DOHH2 (cell line): ENCODE measurements around the gene MCF2L2.

ENCODE experiments used
- H3F3A ChIP-seq: fragments of 200-600 bp; sonication (generic), shearing (Covaris generic); 2 replicates; pipeline ENCODE4 v1.6.0; 2016; ENCODE audit warnings: antibody characterized with exemption, mild to moderate bottlenecking; ENCODE audit not compliant: control insufficient read depth, insufficient read depth
- H3K27ac ChIP-seq: fragments of 200-600 bp; sonication (generic); 2 replicates; pipeline ENCODE4 v1.5.1; 2014; ENCODE audit warnings: low read depth, mild to moderate bottlenecking, low read length, moderate library complexity
- H3K27me3 ChIP-seq: fragments of 200-600 bp; sonication (generic); 2 replicates; pipeline ENCODE4 v1.6.1; 2014; ENCODE audit warnings: mild to moderate bottlenecking, low read length, mixed read lengths; ENCODE audit not compliant: control insufficient read depth
- H3K36me3 ChIP-seq: fragments of 200-600 bp; sonication (generic); 2 replicates; pipeline ENCODE4 v1.6.1; 2014; ENCODE audit warnings: mild to moderate bottlenecking, low read length, moderate library complexity, mixed read lengths; ENCODE audit not compliant: control insufficient read depth
- H3K4me1 ChIP-seq: fragments of 200-600 bp; sonication (generic); 2 replicates; pipeline ENCODE4 v1.6.1; 2014; ENCODE audit warnings: mild to moderate bottlenecking, low read length, mixed read lengths; ENCODE audit not compliant: control insufficient read depth
- H3K4me2 ChIP-seq: fragments of 200-600 bp; sonication (generic); 2 replicates; pipeline ENCODE4 v1.6.0; 2014; ENCODE audit warnings: mild to moderate bottlenecking, low read length, moderate library complexity
- H3K4me3 ChIP-seq: fragments of 200-600 bp; sonication (generic); 2 replicates; pipeline ENCODE4 v1.5.1; 2014; ENCODE audit warnings: mild to moderate bottlenecking, low read length, mixed read lengths
- H3K79me2 ChIP-seq: fragments of 200-600 bp; sonication (generic); 2 replicates; pipeline ENCODE4 v1.6.1; 2014; ENCODE audit warnings: mild to moderate bottlenecking, low read length, mixed read lengths; ENCODE audit not compliant: control insufficient read depth
- H3K9me2 ChIP-seq: fragments of 200-600 bp; sonication (generic); replicated peaks from 2 replicates; pipeline ENCODE4 v1.6.1; 2014; ENCODE audit warnings: mild to moderate bottlenecking, low read length, mixed read lengths; ENCODE audit not compliant: control insufficient read depth
- H3K9me3 ChIP-seq: fragments of 200-600 bp; sonication (generic); 2 replicates; pipeline ENCODE4 v1.6.1; 2014; ENCODE audit warnings: antibody characterized with exemption, low read length, mixed read lengths; ENCODE audit not compliant: control insufficient read depth, insufficient read depth
- H4K20me1 ChIP-seq: fragments of 200-600 bp; sonication (generic); 2 replicates; pipeline ENCODE4 v1.6.0; 2014; ENCODE audit warnings: low read depth, mild to moderate bottlenecking, antibody characterized with exemption, low read length, moderate library complexity; ENCODE audit not compliant: control insufficient read depth, insufficient read depth
- CTCF ChIP-seq: fragments of 200-600 bp; sonication (generic); IDR thresholded peaks from one replicate; pipeline ENCODE4 v1.5.1; 2014; ENCODE audit warnings: antibody characterized with exemption, mild to moderate bottlenecking, low read depth, low read length; ENCODE audit not compliant: poor library complexity, severe bottlenecking
- EZH2phosphoT487 ChIP-seq: fragments of 200-600 bp; sonication (generic); IDR thresholded peaks from 2 replicates; pipeline ENCODE4 v1.6.1; 2017; ENCODE audit warnings: borderline replicate concordance, mild to moderate bottlenecking, antibody characterized with exemption, low read length, moderate library complexity, mixed read lengths

Gene MCF2L2

GRCh38 chr3:183188895-183189462, 239.4 kb downstream of the MCF2L2 start:
- Histone ChIP-seq H3K27me3 (0 out of 2 replicates have a peak, but pooled peaks cover 3% of the 10 kb centered on the region), H3K9me3 (no peaks in the 10 kb centered on the region), H3F3A (no peaks in the 10 kb centered on the region), H3K4me3 (no peak overlapping the region), H3K9me2 (no peaks in the 10 kb centered on the region), H3K79me2 (no peaks in the 10 kb centered on the region), H3K27ac (no peak overlapping the region), H3K4me1 (peaks cover 10% of the 10 kb centered on the region), H3K36me3 (no peaks in the 10 kb centered on the region), H4K20me1 (no peaks in the 10 kb centered on the region), H3K4me2 (no peak overlapping the region)
- no peak for TF ChIP-seq EZH2phosphoT487
- peak; percentile 62 for TF ChIP-seq CTCF

GRCh38 chr3:183185696-183186095, 242.7 kb downstream of the MCF2L2 start:
- H3K4me1 ChIP-seq = peaks cover 10% of the 10 kb centered on the region
- H3K9me3 ChIP-seq = no peaks in the 10 kb centered on the region
- no peaks in the 10 kb centered on the region for H3K79me2 ChIP-seq
- H3K4me3 ChIP-seq = no peak overlapping the region
- H3K27ac ChIP-seq = no peak overlapping the region
- H3F3A ChIP-seq = no peaks in the 10 kb centered on the region
- peak overlapping the region; percentile 36 for H3K4me2 ChIP-seq
- no peaks in the 10 kb centered on the region for H3K36me3 ChIP-seq
- TF ChIP-seq CTCF (no peak), EZH2phosphoT487 (no peak)
- H3K9me2 ChIP-seq = no peaks in the 10 kb centered on the region
- H3K27me3 ChIP-seq = 0 out of 2 replicates have a peak, but pooled peaks cover 3% of the 10 kb centered on the region
- H4K20me1 ChIP-seq = no peaks in the 10 kb centered on the region

- Histone ChIP-seq H4K20me1 (no peaks in the 10 kb centered on the region), H3K4me1 (peaks cover 10% of the 10 kb centered on the region), H3K79me2 (no peaks in the 10 kb centered on the region), H3K9me3 (no peaks in the 10 kb centered on the region), H3K4me2 (no peak overlapping the region), H3F3A (no peaks in the 10 kb centered on the region), H3K9me2 (no peaks in the 10 kb centered on the region), H3K4me3 (no peak overlapping the region), H3K27ac (no peak overlapping the region), H3K27me3 (peaks cover 20% of the 10 kb centered on the region), H3K36me3 (no peaks in the 10 kb centered on the region)
- TF ChIP-seq CTCF = no peak
- TF ChIP-seq EZH2phosphoT487 = no peak
These were observed 245.4 kb downstream of the MCF2L2 start for GRCh38 chr3:183182732-183183610.
